ENCODE data around the gene DPYSL3.

DNA sequence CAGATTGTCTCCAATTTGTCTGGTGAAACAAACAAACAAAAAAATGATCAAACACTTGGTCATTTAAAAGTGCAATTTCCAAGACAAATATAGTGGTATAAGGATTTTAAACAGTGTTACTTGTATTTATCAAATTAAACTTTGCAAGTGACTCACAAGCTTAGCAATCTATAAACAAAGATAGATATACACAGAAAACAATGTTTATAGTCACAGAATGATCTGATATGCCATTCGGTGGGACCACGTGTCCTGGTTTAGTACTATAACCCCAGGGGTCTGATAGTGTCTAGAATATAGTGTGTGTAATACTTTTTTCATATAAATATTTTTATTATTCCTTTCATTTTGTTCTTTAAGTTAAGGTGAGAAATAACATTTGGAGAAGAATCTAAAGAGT, 91.3 kb downstream of the DPYSL3 start:
- TF ChIP-seq, protein P1, sequence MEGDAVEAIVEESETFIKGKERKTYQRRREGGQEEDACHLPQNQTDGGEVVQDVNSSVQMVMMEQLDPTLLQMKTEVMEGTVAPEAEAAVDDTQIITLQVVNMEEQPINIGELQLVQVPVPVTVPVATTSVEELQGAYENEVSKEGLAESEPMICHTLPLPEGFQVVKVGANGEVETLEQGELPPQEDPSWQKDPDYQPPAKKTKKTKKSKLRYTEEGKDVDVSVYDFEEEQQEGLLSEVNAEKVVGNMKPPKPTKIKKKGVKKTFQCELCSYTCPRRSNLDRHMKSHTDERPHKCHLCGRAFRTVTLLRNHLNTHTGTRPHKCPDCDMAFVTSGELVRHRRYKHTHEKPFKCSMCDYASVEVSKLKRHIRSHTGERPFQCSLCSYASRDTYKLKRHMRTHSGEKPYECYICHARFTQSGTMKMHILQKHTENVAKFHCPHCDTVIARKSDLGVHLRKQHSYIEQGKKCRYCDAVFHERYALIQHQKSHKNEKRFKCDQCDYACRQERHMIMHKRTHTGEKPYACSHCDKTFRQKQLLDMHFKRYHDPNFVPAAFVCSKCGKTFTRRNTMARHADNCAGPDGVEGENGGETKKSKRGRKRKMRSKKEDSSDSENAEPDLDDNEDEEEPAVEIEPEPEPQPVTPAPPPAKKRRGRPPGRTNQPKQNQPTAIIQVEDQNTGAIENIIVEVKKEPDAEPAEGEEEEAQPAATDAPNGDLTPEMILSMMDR (IDR thresholded peaks at IDR 0.05; ENCODE audit: low read depth, low read length, poor library complexity, severe bottlenecking) = no peak
- no peak for TF ChIP-seq EZH2phosphoT487 (IDR thresholded peaks at IDR 0.05; ENCODE audit: borderline replicate concordance, low read length)

Data from DOHH2 (cell line).